ENCODE results near the gene EHD3.

The EHD3 gene

GRCh38 chr2:31318361-31319336 lies 84.7 kb downstream of the EHD3 start:
- no peak overlapping the region for H3K4me3 ChIP-seq (ENCODE audit: low read depth, low read length)
- TF ChIP-seq CTCF (conservative IDR thresholded peaks at IDR 0.05; ENCODE audit: low read depth, low read length): no peak
- peak; percentile 97 for DNase-seq (ENCODE audit: low read depth)

Data from choroid plexus epithelial cell (primary cell).